Measurements from ENCODE around the gene EEFSEC.

The EEFSEC gene

GRCh38 chr3:128381609-128382008 lies 228.3 kb downstream of the EEFSEC start:
- Histone ChIP-seq H3K4me1 (ENCODE audit: control insufficient read depth, insufficient read depth, low read length) (no peaks in the 10 kb centered on the region), H3K27ac (ENCODE audit: low read depth, low read length) (no peak overlapping the region), H3K9me3 (ENCODE audit: control insufficient read depth, insufficient read depth, low read length) (no peaks in the 10 kb centered on the region)

GRCh38 chr3:128382221-128382807 lies 229.0 kb downstream of the EEFSEC start:
- no peaks in the 10 kb centered on the region for H3K27me3 ChIP-seq (ENCODE audit: control insufficient read depth, insufficient read depth, low read length)
- H3K9ac ChIP-seq (ENCODE audit: low read depth, low read length): no peak overlapping the region
- no peaks in the 10 kb centered on the region for H3K36me3 ChIP-seq (ENCODE audit: control insufficient read depth, insufficient read depth, low read length)
- no peaks in the 10 kb centered on the region for H3K4me1 ChIP-seq (ENCODE audit: control insufficient read depth, insufficient read depth, low read length)
- H3K27ac ChIP-seq (ENCODE audit: low read depth, low read length): no peak overlapping the region
- H3K9me3 ChIP-seq (ENCODE audit: control insufficient read depth, insufficient read depth, low read length): no peaks in the 10 kb centered on the region
- no peak overlapping the region for H3K4me3 ChIP-seq (ENCODE audit: low read depth, low read length)

More at GRCh38 chr3:128381609-128382008, 228.3 kb downstream of the EEFSEC start:
- H3K4me3 ChIP-seq (ENCODE audit: low read depth, low read length): no peak overlapping the region
- no peaks in the 10 kb centered on the region for H3K36me3 ChIP-seq (ENCODE audit: control insufficient read depth, insufficient read depth, low read length)
- no peak overlapping the region for H3K9ac ChIP-seq (ENCODE audit: low read depth, low read length)
- H3K27me3 ChIP-seq (ENCODE audit: control insufficient read depth, insufficient read depth, low read length): no peaks in the 10 kb centered on the region

GRCh38 chr3:128383316-128384235 lies 230.3 kb downstream of the EEFSEC start:
- H3K9ac ChIP-seq (ENCODE audit: low read depth, low read length): no peak overlapping the region

GRCh38 chr3:128385080-128385832 lies 232.0 kb downstream of the EEFSEC start:
- Histone ChIP-seq H3K4me1 (ENCODE audit: control insufficient read depth, insufficient read depth, low read length) (no peaks in the 10 kb centered on the region), H3K36me3 (ENCODE audit: control insufficient read depth, insufficient read depth, low read length) (no peaks in the 10 kb centered on the region), H3K27ac (ENCODE audit: low read depth, low read length) (no peak overlapping the region), H3K27me3 (ENCODE audit: control insufficient read depth, insufficient read depth, low read length) (no peaks in the 10 kb centered on the region), H3K4me3 (ENCODE audit: low read depth, low read length) (no peak overlapping the region), H3K9ac (ENCODE audit: low read depth, low read length) (no peak overlapping the region), H3K9me3 (ENCODE audit: control insufficient read depth, insufficient read depth, low read length) (no peaks in the 10 kb centered on the region)

More at GRCh38 chr3:128383316-128384235, 230.3 kb downstream of the EEFSEC start:
- no peaks in the 10 kb centered on the region for H3K9me3 ChIP-seq (ENCODE audit: control insufficient read depth, insufficient read depth, low read length)
- no peaks in the 10 kb centered on the region for H3K27me3 ChIP-seq (ENCODE audit: control insufficient read depth, insufficient read depth, low read length)
- H3K4me3 ChIP-seq (ENCODE audit: low read depth, low read length): no peak overlapping the region
- H3K4me1 ChIP-seq (ENCODE audit: control insufficient read depth, insufficient read depth, low read length): no peaks in the 10 kb centered on the region
- no peak overlapping the region for H3K27ac ChIP-seq (ENCODE audit: low read depth, low read length)
- H3K36me3 ChIP-seq (ENCODE audit: control insufficient read depth, insufficient read depth, low read length): no peaks in the 10 kb centered on the region

DNA sequence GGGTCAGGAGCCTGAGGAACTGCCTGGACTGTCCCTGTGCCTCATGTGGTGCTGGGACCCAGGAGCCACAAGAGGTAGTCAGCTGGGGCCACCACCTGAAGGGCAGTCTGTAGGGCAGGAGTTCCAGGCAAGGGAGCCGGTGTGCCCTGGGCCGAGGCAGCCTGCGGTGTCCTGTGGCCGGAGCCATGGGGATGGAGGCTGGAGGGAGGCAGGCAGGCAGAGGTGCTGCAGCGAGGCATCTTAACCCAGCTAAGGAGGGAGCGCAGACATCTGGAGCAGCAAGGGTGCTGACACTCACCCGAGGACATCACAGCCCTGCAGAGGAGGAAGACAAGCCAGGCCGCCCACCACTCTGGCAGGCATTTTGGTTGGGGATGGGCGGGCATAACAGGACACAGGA lies 235.7 kb downstream of the EEFSEC start:
- Histone ChIP-seq H3K9ac (ENCODE audit: low read depth, low read length) (no peak overlapping the region), H3K9me3 (ENCODE audit: control insufficient read depth, insufficient read depth, low read length) (no peaks in the 10 kb centered on the region), H3K36me3 (ENCODE audit: control insufficient read depth, insufficient read depth, low read length) (no peaks in the 10 kb centered on the region), H3K4me1 (ENCODE audit: control insufficient read depth, insufficient read depth, low read length) (no peaks in the 10 kb centered on the region; the same call in 1 of the 2 replicates), H3K4me3 (ENCODE audit: low read depth, low read length) (no peak overlapping the region), H3K27ac (ENCODE audit: low read depth, low read length) (no peak overlapping the region), H3K27me3 (ENCODE audit: control insufficient read depth, insufficient read depth, low read length) (no peaks in the 10 kb centered on the region)

DNA sequence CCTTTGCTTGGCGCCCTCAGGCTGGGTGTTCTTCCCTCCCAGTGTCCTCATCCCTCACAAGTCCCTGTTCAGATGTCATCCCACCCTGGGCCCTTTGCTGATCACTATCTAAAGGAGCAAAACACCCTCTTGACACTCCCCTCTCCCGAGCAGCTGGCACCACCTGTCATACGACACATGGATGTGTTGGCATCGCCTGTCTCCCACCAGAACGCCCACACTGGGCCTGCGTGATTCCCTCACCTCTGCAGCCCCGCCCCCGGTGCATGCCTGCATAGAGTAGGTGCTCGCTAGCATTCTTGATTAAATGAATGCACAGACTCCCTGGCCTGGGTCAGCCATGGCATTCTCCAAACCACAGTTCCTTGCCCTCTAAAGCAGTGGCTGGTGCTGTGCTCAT lies 237.6 kb downstream of the EEFSEC start:
- H3K36me3 ChIP-seq (ENCODE audit: control insufficient read depth, insufficient read depth, low read length): no peaks in the 10 kb centered on the region
- H3K9me3 ChIP-seq (ENCODE audit: control insufficient read depth, insufficient read depth, low read length): no peaks in the 10 kb centered on the region
- H3K4me1 ChIP-seq (ENCODE audit: control insufficient read depth, insufficient read depth, low read length): no peaks in the 10 kb centered on the region; the same call in 1 of the 2 replicates
- no peak overlapping the region for H3K27ac ChIP-seq (ENCODE audit: low read depth, low read length)
- no peak overlapping the region for H3K9ac ChIP-seq (ENCODE audit: low read depth, low read length)
- H3K27me3 ChIP-seq (ENCODE audit: control insufficient read depth, insufficient read depth, low read length): no peaks in the 10 kb centered on the region
- H3K4me3 ChIP-seq (ENCODE audit: low read depth, low read length): no peak overlapping the region

DNA sequence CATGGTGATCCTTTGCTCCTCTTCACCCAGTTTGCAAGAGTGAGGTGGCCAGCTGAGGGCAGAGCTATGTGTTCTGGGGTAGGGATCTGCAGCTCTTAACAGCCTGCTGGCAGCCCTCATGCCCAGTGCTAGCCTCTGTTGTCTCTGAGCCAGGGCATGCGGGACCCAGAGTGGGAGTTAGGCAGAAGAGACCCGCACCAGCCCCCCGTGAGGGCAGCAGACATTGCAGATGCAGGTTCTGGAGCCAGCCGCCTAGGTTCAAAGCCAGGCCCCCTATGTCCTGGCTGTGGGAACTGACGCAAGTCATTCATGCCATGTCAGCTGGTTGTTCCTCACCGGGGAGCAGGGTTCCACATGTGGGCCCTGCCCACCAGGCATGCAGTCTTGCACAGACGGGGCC lies 238.7 kb downstream of the EEFSEC start:
- Histone ChIP-seq H3K4me1 (ENCODE audit: control insufficient read depth, insufficient read depth, low read length) (no peaks in the 10 kb centered on the region; the same call in 1 of the 2 replicates), H3K27me3 (ENCODE audit: control insufficient read depth, insufficient read depth, low read length) (no peaks in the 10 kb centered on the region), H3K4me3 (ENCODE audit: low read depth, low read length) (no peak overlapping the region), H3K27ac (ENCODE audit: low read depth, low read length) (no peak overlapping the region), H3K9me3 (ENCODE audit: control insufficient read depth, insufficient read depth, low read length) (no peaks in the 10 kb centered on the region), H3K9ac (ENCODE audit: low read depth, low read length) (no peak overlapping the region), H3K36me3 (ENCODE audit: control insufficient read depth, insufficient read depth, low read length) (no peaks in the 10 kb centered on the region)

DNA sequence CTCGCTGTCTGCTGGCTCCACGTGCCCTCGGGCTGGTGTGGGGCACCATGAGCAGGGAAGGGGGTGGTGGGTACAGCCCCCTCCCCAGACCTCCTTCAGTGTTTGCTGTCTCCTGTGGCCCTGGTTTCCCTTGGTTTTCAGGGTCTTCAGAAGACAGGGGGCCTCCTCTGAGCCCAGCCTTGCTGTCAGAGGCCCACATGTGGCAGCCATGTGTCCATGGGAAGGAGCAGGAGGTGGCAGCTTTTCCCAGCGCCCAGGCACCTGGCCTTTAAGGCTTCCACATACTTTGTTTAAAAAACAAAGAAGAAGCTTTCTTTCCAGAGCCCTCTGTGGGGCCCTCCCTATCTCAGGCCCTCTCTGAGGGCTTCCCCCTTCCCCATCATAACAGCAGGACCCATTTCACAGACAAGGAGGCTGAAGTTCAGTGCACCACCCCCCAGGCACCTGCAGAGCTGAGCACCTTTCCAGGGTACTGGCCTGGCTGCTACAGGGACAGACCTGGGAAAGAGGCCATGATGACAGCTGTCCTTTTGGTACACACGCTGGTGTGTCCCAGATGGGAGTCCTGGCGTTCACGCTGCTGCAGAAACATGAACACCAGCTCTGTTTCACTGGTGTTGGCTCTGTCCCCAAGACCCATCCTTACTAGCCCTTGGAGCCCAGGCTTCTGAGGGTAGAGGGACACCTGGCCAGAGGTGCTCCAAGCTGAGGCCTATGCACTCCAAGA lies 239.7 kb downstream of the EEFSEC start:
- no peak overlapping the region for H3K27ac ChIP-seq (ENCODE audit: low read depth, low read length)
- H3K9me3 ChIP-seq (ENCODE audit: control insufficient read depth, insufficient read depth, low read length): no peaks in the 10 kb centered on the region
- no peaks in the 10 kb centered on the region; the same call in 1 of the 2 replicates for H3K4me1 ChIP-seq (ENCODE audit: control insufficient read depth, insufficient read depth, low read length)
- no peak overlapping the region for H3K9ac ChIP-seq (ENCODE audit: low read depth, low read length)
- no peaks in the 10 kb centered on the region for H3K36me3 ChIP-seq (ENCODE audit: control insufficient read depth, insufficient read depth, low read length)
- no peak overlapping the region for H3K4me3 ChIP-seq (ENCODE audit: low read depth, low read length)
- no peaks in the 10 kb centered on the region for H3K27me3 ChIP-seq (ENCODE audit: control insufficient read depth, insufficient read depth, low read length)

DNA sequence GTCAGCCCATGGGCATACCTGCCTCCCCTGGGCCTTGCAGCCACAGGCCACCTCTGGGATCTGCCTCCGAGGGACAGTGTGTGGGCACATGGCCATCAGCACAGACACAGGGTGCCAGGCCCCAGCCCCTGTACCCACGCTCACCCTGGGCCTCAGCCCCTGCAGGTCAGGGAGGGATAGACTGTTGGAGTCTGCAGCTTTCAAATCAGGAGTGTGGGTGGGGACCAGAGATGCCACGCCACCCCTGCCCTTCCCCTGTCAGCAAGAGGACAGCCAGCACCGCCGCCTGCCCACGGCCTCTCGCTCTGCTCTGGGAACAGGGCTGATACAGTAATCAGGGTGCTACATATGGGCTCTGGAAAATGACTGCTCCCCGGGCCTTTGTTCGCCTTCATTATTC lies 240.8 kb downstream of the EEFSEC start:
- Histone ChIP-seq H3K9me3 (ENCODE audit: control insufficient read depth, insufficient read depth, low read length) (no peaks in the 10 kb centered on the region), H3K27ac (ENCODE audit: low read depth, low read length) (no peak overlapping the region), H3K36me3 (ENCODE audit: control insufficient read depth, insufficient read depth, low read length) (no peaks in the 10 kb centered on the region), H3K9ac (ENCODE audit: low read depth, low read length) (no peak overlapping the region), H3K4me3 (ENCODE audit: low read depth, low read length) (no peak overlapping the region), H3K27me3 (ENCODE audit: control insufficient read depth, insufficient read depth, low read length) (no peaks in the 10 kb centered on the region), H3K4me1 (ENCODE audit: control insufficient read depth, insufficient read depth, low read length) (peaks cover 3% of the 10 kb centered on the region)

- Histone ChIP-seq H3K9ac (ENCODE audit: low read depth, low read length) (no peak overlapping the region), H3K4me1 (ENCODE audit: control insufficient read depth, insufficient read depth, low read length) (peaks cover 8% of the 10 kb centered on the region)
Measured at GRCh38 chr3:128395046-128395445, 241.8 kb downstream of the EEFSEC start.

More at GRCh38 chr3:128395046-128395445, 241.8 kb downstream of the EEFSEC start:
- Histone ChIP-seq H3K4me3 (ENCODE audit: low read depth, low read length) (no peak overlapping the region), H3K9me3 (ENCODE audit: control insufficient read depth, insufficient read depth, low read length) (no peaks in the 10 kb centered on the region), H3K27ac (ENCODE audit: low read depth, low read length) (no peak overlapping the region), H3K36me3 (ENCODE audit: control insufficient read depth, insufficient read depth, low read length) (no peaks in the 10 kb centered on the region), H3K27me3 (ENCODE audit: control insufficient read depth, insufficient read depth, low read length) (no peaks in the 10 kb centered on the region)

Data from HUES48 (cell line).